ENCODE measurements around the gene MICALL2.

MICALL2 gene

DNA sequence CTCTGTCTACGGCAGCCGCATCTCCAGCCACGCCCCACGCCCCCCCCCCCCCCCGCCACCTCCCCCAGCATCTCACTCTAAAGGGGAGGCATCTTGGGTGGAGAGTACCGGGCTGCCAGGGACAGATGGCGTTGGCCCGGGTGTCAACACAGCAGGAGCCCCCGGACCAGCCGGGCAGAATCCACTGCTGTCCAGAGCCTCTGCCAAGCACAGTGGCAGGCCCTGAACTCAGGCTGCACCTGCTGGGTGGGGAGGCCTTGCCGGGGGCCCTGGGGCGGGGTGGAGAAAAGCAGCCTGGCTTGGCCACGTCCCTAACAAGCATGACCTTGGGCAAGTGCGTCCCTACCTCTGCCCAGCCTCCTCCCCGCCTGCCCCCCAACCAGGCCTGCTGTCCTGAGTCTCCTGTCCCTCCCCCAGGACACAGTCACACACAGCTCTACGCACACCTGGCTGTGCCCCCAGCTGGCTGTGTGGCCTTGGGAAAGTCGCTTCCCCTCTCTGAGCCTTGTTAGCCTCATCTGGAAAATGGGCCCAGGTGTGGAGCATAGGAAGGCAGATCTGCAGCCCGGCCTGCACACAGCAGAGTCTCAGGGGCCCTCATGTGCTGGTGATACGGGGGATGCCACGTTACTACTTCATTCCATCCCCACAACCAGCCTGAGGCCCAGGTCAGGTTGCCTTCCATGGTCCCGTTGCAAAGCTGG is 45.2 kb downstream of the MICALL2 start:
- DNase-seq (ENCODE audit: low spot score), result no peak

DNA sequence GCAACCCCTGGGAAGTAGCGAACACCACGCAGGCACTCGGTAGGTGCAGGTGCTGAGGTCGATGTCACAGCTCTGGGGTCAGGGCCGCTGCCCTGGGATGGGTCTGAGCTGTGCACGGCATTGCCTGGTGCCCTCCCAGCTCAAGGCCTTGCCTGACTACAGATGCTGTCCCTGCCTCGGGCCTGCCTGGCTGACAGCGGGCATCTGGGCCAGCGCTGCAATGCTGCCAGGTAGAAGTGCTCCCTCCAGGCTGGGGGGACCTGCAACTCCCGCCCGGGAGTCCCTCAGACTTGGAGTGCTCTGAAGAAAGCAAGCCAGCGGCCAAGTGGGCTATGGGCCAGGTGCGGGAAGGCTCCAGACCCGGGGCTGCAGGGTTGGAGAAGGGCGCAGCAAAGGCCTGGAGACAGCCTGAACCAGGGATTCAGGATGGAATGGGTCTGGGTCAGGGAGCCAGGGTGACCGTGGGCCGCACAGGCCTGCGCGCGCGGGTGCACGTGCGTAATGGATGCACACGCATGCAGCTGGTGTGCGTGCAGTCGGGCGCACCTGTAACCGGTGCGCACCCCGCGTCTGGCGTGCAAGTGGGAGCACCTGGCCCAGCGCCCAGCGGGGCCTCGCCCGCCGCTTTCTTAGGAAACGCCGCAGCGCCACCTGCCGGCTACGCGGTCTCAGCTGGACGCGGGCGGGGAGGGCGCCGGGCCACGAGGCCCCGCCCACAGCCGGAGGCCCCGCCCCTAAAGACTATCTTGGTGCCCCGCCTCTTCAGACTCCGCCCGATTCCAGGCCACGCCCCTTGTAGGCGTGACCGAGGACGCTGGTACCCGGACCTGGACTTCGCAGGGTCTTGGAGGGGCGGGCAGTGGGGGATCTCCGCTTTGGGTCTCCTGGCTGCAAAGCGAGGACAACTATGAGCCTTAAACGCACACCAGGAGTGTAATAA is 46.7 kb downstream of the MICALL2 start:
- DNase-seq (ENCODE audit: low spot score), result peak; percentile 98

DNA sequence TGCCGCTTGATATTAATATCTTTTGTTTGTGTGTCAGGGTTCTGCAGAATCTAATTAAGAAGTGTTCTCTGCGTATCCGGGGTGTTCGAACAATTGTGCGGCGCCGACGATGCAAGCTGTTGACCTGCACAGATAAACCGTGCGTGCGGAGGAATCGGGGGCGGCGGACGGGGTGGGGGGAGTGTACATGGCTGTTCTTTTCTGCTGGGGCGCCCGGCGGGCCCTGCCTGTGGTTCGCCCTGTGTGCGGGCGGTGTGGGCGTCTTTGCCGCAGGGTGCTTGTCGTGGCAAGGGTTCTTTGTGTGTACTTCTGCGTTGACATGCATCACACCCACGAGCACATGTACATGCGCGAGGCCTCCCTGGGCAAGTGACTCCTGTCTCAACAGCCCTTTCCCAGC is 47.9 kb downstream of the MICALL2 start:
- DNase-seq (ENCODE audit: low spot score), result no peak

DNA sequence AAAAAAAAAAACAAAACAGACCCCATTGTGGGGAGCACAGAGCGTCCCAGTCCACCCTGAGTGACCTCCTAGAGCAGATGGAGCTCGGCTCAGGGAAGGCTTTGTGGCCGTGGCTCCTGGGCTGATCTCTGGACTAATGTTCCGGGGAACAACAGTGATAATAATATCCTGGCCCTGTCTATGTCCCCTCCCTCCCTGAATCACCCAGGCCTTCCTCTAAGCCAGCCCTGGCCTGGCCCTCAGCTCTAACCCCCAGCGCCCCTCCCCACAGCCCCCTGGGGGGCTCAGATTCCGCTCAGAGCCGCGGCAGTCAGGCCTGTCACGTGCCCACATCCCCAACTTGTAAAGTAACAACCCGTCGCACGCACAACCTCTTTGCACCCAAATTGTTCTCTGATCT is 48.3 kb downstream of the MICALL2 start:
- no peak for DNase-seq (ENCODE audit: low spot score)

DNA sequence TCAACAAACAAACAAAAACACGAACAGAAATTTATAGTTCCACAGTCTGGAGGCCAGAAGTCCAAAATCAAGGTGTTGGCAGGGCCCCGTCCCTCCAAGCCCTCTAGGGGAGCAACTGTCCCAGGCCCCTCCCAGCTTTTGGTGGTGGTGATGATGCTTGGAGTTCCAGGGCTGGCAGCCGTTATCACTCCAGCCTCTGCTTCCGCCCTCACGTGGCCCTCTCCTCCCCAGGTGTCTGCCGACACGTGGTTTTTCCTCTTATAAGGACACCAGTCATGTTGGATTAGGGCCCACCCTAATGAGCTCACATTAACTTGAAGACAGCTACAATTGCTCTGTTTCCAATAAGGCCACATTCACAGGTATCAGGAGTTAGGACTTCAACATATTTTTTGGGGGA is 49.7 kb downstream of the MICALL2 start:
- DNase-seq (ENCODE audit: low spot score), result no peak

DNA sequence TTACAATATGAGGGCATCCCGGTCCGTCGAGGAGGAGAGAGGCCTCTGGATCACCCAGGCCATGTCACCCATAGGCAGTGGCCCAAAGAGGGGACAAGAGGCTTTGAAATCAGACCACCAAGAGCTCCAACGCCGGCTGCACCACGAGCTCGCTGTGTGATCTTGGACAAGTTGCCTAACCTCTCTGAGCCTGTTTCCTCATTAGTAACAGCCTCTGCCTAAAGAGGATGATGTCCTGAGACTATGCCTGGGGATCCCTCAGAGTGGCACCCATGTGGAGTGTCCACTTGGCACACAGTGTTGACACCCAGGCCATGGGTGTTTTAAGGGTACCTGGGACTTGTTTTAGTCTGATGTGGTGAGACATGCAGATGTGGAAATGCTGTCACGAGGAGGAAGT is 50.8 kb downstream of the MICALL2 start:
- DNase-seq (ENCODE audit: low spot score), result no peak

DNA sequence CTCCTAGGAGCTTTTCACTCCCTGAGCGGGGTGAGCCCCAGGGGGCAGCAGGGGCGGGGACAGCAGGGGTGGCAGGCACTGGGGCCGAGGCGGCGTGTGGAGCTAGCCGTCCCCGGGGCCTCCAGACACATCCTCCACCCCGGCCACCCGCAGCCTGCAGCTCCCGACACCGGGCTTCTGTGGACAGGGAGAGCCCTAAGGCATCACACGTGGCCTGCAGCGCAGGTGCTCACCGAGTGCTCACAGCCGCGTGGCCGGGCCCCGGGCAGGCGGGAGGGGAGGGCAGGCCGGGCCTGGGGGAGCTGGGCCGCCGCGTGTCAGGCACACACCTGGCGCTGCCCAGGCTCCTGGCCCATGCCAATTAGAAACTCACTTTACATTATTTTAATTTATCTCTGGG is 51.4 kb downstream of the MICALL2 start:
- no peak for DNase-seq (ENCODE audit: low spot score)

DNA sequence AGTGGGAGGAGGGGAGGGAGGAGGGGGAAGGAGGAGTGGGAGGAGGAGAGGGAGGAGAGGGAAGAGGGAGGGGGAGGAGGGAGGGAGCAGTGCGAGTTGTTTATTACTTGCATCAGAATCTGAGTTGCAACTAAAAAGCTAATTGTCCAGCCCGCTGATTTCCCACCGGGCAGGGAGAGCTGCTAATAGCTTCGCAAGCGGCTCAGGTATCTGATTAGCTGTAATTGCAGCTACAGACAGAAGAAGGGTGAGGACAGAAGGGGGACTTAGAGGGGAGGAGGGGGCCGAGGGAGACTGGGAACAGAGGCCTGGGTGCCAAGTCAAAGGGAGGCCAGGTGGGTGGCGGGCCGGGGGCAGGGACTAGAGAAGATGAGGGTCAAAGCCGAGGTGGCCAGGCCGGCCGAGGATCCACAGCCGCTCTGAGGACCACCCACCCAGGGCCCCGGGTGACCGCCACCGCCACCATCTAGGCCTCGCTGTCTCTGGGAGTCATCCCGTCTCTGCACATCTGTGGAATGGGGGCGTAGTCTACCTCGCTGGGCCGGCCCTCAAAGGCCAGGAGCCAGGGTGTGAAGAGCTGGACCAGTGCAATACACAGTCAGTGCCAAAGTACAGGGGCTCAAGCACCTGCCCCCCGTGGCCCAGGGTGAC is 54.2 kb downstream of the MICALL2 start:
- DNase-seq (ENCODE audit: low spot score), result no peak

DNA sequence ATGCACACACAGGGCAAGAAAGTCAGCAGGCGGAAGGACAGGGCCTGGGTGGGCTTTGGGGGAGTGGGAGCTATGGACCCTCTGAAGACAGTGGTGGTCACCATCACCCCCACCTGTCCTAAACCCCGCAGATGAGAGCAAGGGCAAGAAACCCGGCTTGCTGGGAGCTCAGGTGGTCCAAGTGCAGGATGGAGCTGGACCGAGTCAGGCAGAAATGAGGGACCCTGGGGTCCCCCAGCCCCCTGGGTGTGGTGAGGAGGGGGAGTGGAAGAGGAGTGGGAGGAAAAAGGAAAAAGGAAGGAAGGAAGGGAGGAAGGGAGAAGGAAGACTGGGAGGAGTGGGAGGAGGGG is 54.8 kb downstream of the MICALL2 start:
- no peak for DNase-seq (ENCODE audit: low spot score)

DNA sequence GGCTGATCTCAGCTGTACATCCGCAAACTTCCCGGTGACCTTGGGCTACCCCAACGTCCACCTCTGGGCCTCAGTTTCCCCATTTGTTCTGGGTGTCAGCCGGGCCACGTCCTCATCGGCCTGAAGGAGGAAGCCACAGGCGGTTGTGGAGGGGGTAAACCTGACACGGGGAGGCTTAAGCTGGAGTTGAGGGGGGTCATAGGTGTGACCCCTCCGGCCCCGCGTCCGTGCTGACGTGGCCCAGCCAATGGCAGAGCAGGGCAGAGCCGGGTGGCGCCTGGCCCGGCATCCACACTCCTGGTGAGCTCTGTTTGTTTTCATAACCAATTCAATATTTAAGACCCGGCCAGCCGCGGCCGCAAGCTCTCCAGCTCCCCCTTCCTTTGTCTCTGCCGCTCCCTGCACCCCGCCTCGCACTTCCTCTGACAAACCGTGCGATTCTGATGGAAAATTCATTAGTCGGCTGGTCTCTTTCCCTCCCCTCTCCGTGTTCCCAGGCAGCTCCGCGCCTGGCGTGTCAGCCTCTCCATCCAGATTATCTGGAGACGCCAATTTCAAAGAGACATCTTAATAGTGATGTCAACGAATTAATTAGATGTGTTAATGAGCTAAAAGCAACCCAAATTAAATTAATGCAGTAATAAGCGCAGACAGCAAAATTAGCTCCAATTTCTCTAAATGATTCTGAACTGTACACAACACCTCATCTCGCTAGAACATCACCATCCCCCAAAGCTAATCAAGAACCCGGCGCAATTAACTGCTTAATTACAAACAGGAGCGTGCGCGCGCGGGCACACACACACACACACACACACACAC is 55.4 kb downstream of the MICALL2 start:
- no peak for DNase-seq (ENCODE audit: low spot score)

DNA sequence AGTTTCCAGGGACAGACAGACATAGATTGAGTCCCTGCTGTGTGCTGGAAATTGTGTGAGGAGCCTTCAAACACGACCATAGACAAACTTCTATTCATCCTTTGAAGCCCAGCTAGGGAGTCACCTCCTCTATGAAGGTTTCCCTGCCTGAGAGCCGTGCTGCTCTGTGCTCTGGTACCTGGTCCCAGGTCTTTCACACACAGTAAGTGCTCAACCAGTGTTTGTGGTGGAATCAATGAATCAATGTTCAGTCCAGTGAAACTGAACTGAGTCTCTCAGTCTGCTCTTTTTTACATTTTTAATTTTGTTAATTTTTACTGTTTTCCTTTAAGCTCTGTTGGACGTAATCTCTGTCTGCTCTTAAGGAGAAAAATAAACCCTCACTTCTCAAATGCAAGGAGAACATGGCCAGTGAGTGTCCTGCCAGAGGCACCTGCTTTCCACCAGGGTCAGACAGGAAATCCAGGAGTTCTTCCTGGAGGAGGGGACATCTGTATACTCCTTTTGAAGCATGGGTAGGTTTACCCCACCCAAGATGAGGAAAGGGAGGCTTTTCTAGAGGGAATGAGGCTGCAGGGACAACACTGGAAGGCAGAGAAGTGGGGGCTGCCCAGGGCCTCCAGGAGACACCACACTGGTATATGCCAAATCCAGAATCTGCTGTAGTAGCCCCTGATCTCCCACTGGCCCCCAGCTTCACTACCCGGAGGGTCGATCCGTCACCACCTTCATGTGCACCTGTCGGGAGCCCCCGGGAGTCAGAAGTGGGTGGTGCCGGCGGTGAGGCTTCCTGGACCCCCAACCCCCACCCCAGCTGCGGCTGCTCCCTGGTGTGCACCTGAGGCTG is 56.3 kb downstream of the MICALL2 start:
- no peak for DNase-seq (ENCODE audit: low spot score)

DNA sequence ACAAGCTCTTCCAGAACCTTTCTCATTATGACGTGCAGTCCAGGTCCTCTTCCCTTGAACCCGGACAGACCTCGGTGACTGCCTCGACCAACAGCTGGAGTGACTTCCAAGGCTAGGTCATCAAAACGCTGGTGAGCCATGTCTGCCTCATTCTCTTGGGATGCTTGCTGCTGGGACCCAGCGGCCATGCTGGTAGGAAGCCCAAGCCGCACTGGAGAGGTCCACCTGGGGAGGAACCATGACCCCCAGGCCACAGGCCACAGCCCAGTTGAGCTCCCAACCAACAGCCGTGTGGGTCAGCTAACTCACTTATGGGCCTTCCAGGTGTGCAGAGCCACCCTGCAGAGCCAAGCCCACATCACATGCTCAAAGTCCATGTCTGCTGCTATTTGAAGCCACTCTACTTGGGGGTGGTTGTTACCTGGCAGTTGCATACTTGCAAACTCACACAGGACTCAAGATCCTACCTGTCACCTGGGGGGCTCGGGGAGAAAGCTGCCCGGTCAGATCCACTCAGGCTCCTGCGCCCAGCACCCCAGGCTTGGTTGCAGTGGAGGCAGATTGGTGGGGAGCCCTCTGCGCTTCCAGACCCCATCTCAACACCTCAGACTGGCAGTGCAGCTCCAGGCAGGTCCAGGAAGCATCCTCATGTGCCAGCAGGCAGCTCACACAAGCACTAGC is 57.0 kb downstream of the MICALL2 start:
- no peak for DNase-seq (ENCODE audit: low spot score)

DNA sequence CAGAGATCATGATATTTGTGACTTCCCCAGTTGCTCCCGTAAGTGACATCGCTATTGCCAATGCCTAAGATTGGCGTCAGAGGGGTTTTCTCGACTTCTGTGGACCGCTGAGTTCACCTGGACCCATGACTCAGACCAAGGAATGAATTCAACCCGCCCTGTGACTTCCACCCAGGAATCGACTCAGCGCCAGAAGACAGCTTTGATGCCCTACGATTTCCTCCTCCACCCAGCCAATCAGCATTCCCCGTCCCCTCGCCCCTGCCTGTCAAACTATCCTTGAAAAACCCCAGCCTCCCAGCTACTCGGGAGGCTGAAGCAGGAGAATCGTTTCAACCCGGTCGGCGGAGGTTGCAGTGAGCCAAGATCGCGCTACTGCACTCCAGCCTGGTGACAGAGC is 58.3 kb downstream of the MICALL2 start:
- no peak for DNase-seq (ENCODE audit: low spot score)

DNA sequence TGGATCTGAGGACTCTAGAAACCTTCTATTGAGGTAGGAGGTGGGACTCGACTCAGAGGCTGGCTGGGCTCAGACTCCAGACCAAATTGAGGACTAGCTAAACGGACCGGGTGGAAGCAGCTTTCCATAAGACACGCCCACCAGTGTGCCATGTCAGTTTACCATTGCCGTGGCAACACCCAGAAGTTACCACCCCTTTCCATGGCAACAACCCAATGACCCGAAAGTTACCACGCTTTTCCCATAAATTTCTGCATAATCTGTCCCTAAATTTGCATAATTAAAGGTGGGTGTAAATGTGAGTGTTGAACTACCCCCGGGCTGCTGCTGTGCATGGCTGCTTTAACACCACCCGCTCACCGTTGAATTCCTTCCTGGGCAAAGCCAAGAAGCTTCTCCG is 58.9 kb downstream of the MICALL2 start:
- DNase-seq (ENCODE audit: low spot score), result no peak

DNA sequence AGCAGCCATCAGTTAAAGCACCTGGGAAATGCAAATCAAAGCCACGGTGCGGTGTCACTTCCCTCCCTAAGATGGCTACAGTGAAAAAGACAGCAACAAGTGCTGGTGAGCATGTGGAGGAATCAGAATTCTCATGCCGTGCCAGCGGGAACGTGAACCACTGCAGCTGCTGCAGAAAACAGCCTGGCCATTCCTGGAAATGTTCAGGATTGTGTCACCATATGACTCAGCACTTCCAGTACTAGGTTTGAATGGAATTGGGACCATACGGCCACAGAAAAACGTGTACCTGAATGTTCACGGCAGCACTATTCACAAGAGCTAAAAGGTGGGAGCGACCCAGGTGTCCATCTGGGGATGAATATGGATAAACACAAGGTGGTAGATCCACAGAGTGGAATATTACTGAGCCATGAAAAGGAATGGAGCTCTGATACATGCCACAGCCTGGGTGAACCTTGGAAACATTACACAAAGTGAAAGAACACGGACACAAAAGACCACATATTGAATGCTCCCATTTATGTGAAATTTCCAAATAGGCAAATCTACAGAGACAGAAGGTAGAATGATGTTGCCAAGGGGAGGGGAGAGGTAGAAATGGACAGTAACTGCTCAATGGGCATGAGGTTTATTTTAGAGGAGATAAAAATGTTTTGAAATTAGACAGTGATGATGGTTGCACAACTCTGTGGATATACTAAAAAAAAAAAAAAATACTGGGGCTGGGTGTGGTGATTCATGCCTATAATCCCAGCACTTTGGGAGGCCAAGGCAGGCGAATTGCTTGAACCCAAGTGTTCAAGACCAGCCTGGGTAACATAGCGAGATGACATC is 61.6 kb downstream of the MICALL2 start:
- DNase-seq (ENCODE audit: low spot score), result no peak

DNA sequence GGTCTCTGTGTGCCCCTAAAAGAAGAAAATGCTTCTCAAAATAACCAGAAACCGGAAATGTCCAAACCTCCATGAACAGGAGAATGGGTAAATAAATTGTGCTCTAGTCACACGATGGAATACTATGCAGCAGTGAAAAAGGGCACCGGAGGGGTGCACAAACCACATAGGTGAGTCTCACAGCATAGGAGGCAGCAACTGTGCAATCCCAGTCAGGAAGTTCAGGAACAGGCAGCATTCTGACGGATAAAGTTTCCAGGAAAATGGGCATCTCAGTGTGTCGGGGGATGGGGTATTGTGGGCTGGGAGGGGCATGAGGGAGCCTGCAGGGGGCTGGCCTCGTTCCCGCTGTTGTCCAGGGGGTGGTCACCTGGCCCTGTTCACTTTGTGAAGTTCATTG is 63.1 kb downstream of the MICALL2 start:
- no peak for DNase-seq (ENCODE audit: low spot score)

DNA sequence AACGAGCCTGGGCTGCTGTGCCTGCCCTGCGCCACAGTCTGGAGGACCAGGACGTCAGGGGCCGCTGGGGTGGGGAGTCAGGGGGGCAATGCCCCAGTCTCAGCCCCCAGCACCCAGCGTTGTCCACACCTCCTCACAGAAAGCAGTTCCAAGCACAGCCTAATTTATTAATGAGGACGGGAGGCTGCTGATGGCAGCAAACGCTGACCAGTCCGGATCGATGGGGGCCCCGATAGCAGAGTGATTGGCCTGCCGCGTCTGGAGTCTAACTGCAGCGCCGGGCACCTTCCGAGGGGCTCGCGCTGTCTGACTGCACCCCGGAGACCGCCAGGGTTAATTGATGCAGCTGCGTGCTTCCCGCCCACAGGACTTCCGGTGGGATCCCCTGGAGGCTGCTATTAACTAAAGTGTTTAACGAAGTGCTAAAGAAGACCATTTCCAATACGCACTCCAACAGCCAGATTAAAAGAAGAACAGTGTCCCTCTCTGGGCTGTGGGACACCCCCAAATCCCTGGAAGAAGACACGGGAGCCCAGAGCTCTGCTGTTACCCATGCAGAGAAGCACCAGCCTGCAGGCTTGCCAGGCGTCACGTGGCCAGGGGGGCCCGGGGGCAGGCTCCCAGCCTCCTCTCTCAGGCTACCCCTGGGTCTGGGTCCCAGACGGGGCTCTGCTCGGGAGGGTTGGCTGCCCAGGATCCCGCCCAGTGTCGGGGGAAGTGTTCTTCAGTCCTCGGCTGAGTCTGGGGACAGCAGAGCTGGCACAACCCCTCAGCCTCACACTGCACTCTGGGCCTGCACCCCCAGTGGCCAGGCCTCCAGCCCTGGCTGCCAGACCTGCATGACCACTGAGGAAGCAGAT is 63.8 kb downstream of the MICALL2 start:
- no peak for DNase-seq (ENCODE audit: low spot score)

DNA sequence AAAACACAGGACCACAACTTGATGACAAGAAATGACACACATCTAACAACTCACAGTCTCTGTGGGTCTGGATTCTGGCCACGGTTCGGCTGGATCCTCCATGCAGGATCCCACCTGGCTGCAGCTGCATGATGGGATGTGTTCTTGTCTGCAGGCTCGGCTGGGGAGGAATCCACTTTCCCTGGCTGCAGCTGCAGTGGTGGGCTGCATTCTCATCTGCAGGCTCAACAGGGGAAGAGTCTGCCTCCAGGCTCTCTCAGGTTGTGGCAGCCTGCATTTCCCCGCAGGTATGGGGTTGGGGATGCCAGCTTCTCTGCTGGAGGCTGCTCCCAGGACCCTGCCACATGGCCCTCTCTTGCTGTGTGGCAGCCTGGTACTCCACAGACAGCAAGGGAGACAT is 64.9 kb downstream of the MICALL2 start:
- DNase-seq (ENCODE audit: low spot score), result no peak

DNA sequence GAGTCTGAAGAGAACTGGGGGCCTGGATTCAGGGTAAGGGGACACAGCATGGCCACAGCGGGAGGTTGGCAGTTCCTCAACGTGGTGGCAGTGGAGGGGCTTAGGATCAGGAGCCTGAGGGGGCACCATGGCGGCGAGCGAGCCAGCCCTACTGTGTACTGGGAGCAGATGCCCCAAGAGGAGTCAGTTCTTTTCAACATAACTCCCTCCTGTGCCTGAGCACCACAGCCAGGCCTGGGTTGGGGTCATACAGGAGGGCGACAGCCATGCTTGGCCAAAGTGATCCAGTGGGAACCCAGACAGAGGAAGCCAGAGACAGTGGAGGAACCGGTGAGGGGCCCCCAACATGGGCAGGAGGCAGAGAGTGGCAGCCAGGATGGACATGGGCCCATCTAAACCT is 65.8 kb downstream of the MICALL2 start:
- no peak for DNase-seq (ENCODE audit: low spot score)

Data from HuH-7.5 (cell line).